ENCODE measurements around the gene ADAM8.
"Not testable (repeated sequence)": the region's sequence is repeated elsewhere in the genome, so short reads cannot be mapped to it uniquely, and the experiment has no call there.

The ADAM8 gene

DNA sequence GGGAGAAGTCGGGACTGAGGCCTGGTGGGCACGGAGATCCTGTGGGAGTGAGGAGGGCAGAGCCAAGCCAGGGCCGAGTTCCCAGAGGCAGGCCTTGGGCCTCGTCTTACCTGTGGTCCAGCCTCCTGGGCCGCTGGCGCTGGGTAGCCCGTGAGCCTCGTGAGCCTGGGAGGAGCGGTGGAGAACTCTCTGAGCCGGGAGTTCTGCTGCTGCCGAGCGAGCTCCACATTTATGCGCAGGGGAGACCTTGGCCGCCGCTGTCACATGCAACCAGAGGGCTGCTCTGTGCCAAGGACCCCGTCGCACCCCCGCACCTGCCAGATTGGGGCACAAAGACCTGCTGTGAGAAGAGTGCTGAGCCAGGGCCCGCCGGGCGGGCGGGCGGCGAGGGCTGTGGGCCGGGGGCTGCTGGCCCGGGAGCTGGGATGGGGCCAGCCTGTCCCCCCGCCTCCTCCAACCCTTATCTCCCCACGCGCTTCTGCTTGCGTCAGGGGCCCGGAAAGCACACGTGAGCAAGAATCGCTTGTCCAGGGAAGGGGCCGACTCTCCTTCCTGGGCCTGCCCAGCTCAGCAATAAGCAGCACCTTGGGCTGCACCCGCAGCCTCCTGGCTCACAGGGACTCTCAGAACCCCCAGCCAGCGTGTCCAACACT is 28.9 kb downstream of the ADAM8 start:
- DNase-seq, result no peak

DNA sequence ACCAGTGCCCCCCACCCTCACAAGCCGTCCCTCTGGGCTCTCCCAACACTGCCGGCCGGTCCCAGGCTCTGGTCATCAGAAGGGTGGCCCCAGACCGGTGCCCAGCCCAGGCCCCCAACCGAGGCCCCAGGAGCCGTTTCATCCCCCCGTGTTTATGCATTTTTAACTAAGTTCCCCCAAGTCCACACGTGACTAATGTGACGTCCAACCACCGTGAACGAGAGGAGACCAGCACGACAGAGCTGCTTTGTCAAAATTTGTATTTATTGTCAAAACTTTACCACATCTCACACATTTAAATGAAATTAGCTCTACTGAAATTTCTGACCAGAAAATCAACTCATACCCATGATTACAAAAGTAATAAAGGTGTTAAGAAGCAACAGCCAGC is 30.4 kb downstream of the ADAM8 start:
- DNase-seq, result no peak

DNA sequence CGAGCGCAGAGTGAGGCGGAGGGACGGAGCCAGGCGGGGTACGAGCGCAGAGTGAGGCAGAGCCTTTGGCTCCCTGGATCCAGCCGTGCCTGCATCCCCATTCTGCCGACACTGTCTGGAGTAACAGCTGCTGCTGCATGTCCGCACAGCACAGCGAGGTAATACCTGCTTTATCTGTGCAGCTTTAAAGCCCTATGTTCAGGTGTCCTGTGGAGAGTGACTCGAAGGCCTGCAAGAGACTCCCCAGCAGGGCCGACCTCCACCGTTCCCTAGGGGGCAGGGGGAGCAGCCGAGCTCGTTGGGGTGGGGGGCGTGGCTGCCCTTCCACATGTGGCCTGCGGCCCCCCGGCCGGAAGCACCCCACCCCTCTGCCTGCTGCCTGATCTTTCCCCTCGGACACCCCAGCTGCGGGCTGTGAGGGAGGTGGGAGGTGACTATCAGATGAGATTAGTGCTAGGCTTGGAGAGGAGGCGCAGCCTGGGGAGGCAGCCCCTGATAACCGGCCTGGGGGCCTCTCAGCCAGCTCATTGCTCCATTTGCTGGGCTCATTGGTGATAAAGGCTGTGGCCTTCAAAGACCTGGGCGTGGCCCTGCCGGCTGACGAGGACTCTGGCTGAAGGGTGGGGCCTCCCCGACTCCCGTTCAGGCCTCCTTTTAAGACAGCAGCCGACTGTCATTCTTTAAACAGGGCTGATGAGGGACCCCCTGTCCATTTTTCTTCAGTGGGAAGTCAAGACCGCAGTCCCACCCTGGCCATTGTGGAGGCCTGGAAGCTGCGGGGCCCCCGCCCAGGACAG is 31.0 kb downstream of the ADAM8 start:
- DNase-seq, result no peak

DNA sequence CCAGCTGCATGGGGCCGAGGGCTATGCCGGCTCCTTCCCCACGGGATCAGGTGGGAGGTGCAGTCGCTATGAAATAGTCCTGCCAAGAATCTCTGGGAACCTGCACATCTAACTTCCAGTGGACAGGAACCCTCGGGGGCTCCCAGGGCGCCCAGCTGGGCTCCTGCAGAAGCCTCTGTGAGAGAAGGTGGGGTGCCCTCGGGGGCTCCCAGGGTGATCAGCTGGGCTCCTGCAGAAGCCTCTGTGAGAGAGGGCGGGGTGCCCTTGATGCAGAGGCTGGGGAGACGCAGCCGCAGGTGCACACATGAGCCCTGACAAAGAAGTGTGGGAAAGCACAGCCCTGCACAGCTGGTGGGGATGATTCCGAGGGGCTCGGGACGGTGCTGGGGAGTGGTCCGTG is 33.1 kb downstream of the ADAM8 start:
- no peak for DNase-seq

GRCh38 chr10:133242611-133243356 is 33.9 kb downstream of the ADAM8 start:
- no peak for DNase-seq

- no peak for DNase-seq
These were observed 35.0 kb downstream of the ADAM8 start for GRCh38 chr10:133241501-133242205.

- DNase-seq, result no peak
These were observed 36.7 kb downstream of the ADAM8 start for GRCh38 chr10:133239990-133240389.

DNA sequence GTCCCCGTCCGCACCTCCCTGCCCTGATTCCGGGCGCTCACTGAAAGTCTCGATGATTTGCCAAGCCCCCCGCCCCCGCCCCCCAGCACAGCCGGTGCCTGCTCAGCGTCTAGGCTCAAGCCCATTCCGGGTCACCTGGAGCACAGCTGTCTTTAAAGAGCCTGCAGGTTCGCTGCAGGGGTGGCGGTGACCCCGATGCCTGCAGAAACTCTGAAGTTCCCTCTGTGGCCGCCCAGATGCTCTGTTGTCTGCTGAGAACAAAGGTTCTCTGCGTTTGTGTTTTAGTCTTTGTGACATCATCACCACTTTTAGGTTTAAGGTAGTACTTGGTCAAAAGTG is 38.2 kb downstream of the ADAM8 start:
- DNase-seq, result no peak

DNA sequence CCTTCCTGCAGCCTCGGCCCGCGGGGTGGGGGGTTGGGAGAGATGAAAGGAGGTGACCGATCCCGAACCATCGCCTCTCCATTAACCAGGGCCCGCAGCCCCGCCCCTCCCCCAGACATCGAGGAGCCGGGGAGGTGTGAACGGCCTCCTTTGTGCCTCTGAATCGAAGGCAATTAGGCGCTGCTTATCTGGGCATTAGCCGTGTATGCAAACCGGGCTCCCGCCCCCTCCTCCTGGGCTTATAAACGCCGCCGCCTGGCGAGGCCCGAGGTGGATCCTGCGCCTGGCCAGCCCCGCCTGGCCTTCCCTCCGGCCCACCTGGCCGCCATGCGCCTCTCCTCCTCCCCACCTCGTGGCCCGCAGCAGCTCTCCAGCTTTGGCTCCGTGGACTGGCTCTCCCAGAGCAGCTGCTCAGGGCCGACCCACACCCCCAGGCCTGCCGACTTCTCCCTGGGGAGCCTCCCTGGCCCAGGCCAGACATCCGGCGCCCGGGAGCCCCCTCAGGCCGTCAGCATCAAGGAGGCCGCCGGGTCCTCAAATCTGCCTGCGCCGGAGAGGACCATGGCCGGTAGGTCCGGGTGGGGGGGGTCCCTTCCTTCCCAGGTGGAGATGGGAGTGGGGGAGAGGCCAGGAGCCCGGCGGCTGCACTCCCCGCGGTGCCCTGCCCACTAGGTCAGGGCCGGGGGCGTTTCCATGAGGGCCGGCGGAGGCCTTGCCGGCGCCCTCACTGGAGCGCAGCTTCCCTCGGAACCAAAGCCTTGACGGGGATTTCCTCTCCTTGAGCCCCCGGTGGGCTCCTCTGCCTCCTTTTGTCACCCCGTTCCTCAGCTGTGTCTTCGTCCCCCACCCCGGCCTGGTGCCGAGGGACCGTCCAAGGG is 38.8 kb downstream of the ADAM8 start, which contains the start of gene VENTX:
Gene VENTX (plus strand): TSS at position 268 of the 878 bp plus-strand sequence. CDS start 60 bp downstream, at position 328.
- DNase-seq, result no peak

DNA sequence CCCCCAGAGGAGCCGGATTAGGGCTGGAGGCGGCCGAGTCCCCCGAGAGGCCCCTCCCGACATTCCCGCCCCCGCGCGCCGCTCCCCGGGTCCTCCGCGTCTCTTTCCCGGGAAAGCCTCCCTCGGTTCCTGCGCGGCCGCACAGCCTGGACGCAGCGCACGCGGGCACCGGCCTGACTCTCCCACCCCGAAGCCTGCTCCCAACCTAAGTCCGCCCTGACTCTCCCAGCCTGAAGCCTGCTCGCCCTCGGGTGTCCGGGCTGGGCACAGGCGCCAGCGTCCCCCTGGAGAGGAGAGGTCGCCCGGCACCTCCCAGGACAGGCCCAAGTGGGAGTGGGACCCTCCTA is 39.5 kb downstream of the ADAM8 start:
- no peak for DNase-seq

- DNase-seq, result no peak
These were observed 40.0 kb downstream of the ADAM8 start for GRCh38 chr10:133236401-133237240.

DNA sequence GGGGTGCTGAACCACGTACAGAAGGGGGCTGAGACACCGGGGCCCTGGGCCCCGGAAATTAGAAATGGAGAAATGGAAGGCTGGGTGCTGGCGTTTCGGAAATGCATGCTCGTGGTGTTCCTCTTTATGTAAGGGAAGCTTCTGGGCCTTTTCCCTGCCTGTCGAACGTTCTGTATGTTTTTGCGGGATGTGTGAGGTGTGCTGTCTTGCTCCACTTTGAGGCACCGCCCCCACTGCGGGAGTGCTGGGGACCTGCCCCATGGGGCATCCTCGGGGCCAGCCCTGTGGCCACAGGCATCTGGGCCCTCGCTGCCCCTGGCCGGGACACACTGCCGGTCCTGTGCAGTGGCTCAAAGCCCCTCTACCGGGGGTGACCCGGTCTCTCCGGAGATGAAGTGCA is 40.7 kb downstream of the ADAM8 start:
- no peak for DNase-seq

DNA sequence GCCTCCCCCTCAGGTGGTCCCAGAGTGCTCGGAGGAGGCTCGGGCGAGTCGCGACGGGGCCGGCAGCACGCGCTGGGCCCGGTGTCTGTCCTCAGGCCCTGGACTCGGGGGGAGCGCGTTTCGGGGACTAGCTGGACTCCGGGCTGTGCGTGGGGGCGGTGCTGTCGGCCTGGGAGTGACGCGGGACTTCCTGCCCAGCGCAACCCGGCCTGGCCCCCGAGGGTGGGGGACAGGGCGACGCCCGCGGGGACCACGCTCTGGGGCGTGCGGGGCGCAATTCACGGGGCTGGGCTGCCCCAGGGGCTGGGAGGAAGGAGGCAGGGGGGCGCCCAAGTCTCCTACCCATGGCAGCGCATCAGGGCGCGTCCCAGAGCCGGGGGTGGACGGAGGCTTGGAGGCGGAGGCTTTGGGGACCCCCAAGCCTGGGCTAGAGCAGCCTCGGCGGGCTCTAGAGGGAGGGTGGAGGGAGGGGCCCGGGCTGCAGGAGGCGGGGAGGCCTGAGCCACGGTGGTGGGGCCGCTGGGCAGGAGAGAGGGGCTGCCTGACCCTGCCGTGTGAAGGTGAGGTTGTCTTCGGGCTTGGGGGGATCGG is 41.3 kb downstream of the ADAM8 start:
- DNase-seq, result no peak

- not testable (repeated sequence) for DNase-seq
These were observed 41.9 kb downstream of the ADAM8 start for GRCh38 chr10:133234796-133235195.

GRCh38 chr10:133231946-133232574 is 44.6 kb downstream of the ADAM8 start:
- no peak for DNase-seq

DNA sequence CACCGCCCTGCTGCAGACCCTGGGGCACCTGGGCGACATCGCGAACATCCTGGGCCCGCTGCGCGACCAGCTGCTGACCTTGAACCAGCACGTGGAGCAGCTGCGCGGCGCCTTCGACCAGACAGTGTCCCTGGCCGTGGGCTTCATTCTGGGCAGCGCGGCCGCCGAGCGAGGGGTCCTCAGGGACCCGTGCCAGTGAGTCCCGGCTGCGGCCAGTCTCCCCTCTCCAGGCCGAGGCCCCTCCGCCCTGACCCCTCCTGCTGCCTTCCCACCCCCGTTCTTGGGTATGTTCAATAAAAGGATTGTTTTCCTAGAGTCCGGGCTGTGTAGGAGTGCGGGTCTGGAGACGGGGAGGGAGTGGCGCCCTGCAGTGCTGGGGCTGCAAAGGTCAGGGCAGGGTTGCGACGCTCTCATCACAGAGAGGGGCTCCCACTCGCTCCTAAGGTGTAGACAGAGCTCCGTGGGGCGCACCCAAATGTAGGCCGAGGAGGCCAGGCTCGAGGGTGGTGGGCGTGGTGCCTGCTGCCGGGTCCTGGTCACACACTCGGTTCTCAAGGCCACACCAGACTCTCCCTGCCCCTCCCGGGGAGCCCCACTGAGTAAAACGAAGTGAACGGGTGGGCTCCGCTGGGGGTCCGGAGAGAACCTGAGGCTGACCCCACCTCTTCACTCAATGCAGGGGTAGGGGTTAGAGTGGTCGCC is 45.3 kb downstream of the ADAM8 start:
- no peak for DNase-seq

- DNase-seq, result no peak
These were observed 46.1 kb downstream of the ADAM8 start for GRCh38 chr10:133230387-133231195.

- no peak for DNase-seq
These were observed 46.7 kb downstream of the ADAM8 start, which contains the start of gene UTF1 for GRCh38 chr10:133230044-133230361. TSS of gene UTF1 (plus strand) at chr10:133230217. CDS start at chr10:133230289, 72 bp downstream.
